ENCODE data around the gene SUMO2. TPM values are rescaled to one million over a fixed set of nuclear protein-coding genes. Genes with fewer than 3 reads are reported as not detected.
A peak's percentile ranks its signal among the peaks of the same experiment; 100 is the strongest.

Gene SUMO2
- total and polyA plus RNA-seq, 9 of the 15 experiments (the other 6 are each of a cell fraction or from before 2014, with no cell fraction given) = 157 to 733 (median 419) TPM

DNA sequence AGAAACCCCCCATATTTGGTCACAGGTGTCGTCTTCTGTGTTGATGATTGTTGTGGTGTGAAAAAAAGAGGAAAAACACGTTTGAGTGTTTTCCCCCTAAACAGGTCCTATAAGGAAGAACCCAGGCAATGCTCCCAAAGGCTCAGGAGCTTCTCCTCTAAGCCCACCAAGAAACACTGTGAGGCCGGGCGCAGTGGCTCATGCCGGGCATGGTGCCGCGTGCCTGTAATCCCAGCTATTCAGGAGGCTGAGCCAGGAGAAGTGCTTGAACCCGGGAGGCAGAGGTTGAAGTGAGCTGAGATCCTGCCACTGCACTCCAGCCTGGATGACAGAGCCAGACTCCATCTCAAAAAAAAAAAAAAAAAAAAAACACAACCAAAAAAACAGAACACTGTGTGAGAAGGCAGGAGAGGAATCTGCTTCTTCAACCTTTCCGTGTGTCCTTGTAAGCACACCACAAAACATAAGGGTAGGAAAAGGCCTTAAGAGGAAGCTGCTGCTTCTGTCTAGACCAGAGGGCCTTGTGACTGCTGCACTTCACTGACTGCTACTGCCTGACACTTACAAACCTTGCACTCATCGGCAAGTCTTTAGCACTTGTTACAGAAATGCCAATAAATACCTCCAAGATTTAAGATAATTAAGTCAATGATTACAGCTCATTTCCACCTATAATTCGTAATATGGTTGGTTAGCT, 37.8 kb downstream of the SUMO2 start:
- Histone ChIP-seq H3K4me1 (replicated peaks in 1 of 2; ENCODE audit: control insufficient read depth in 2 of 2, insufficient read depth in 2 of 2, low read length in 2 of 2) (no peaks in the 10 kb centered on the region; a peak in 1 of 5 replicates), H3K27me3 (ENCODE audit: control insufficient read depth in 2 of 2, insufficient read depth in 2 of 2, low read length in 2 of 2) (no peaks in the 10 kb centered on the region), H4K20me1 (replicated peaks; ENCODE audit: control insufficient read depth, insufficient read depth, low read length) (0 out of 2 replicates have a peak, but pooled peaks cover 3% of the 10 kb centered on the region), H3K36me3 (ENCODE audit: control insufficient read depth, insufficient read depth, low read length) (peaks cover 94% of the 10 kb centered on the region), H3K9me3 (replicated peaks; ENCODE audit: control insufficient read depth, insufficient read depth, low read depth, low read length) (no peaks in the 10 kb centered on the region), H3K79me2 (ENCODE audit: control insufficient read depth, insufficient read depth, low read length) (peaks cover 35% of the 10 kb centered on the region), H3K27ac (ENCODE audit: extremely low read depth, low read depth, low read length) (no peak overlapping the region), H3K4me3 (no peak overlapping the region), H2AFZ (ENCODE audit: low read depth, low read length) (no peak overlapping the region), H3K9ac (ENCODE audit: insufficient read depth in 1 of 2, low read depth in 2 of 2, low read length in 2 of 2) (no peak overlapping the region), H3K4me2 (ENCODE audit: insufficient read depth, low read length) (no peak overlapping the region), H3K9me1 (ENCODE audit: control insufficient read depth, insufficient read depth, low read length) (no peaks in the 10 kb centered on the region)
- intact Hi-C loops (cut with micrococcal nuclease) = no loop called here
- FAIRE-seq (no peak), ATAC-seq (0 out of 3 replicates have a peak, but pooled peaks have one; percentile 9), DNase-seq (ENCODE audit: extremely low read depth in 1 of 4, low spot score in 3 of 4) (no peak)
- BruUV-seq (replicated peaks) = no TSS peak
- ChIA-PET CTCF (ENCODE audit: low intra/inter-chr PET ratio) (no interaction called here), POLR2A (interaction anchor here (0.6 to 7.3 kb wide), 14 partner anchors 8 to 400 kb away, joined by 3 to 51 read pairs (median 4); partner anchors contain the start of genes JPT1, NT5C and NUP85)
- 93% methylated on average over 11 of the region's 11 CpGs for WGBS (ENCODE audit: insufficient coverage, low coverage, missing lambda C conversion rate)
- in situ Hi-C loops (cut with MboI) = no loop called here
- TF ChIP-seq POLR2G (IDR thresholded peaks at IDR 0.05; ENCODE audit: low read depth, low read length) = 0 out of 2 replicates have a peak, but pooled peaks have one; percentile 18
- TF ChIP-seq, protein P1, sequence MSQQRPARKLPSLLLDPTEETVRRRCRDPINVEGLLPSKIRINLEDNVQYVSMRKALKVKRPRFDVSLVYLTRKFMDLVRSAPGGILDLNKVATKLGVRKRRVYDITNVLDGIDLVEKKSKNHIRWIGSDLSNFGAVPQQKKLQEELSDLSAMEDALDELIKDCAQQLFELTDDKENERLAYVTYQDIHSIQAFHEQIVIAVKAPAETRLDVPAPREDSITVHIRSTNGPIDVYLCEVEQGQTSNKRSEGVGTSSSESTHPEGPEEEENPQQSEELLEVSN (IDR thresholded peaks at IDR 0.05; ENCODE audit: borderline replicate concordance in 1 of 2, extremely low read depth in 1 of 2, insufficient read depth in 1 of 2, insufficient read length in 1 of 2, low read depth in 1 of 2, low read length in 1 of 2, poor library complexity in 1 of 2, severe bottlenecking in 1 of 2) = no peak

Measured in K562 (cell line).